Cerebellar nuclear complex (tissue), 1 donor: ENCODE results near the gene DCDC1.

Experiments
- DNase-seq, 2 experiments: peaks; one replicate each; lab custom pipeline; 2025; lab: John Stamatoyannopoulos, UW

The DCDC1 gene

DNA sequence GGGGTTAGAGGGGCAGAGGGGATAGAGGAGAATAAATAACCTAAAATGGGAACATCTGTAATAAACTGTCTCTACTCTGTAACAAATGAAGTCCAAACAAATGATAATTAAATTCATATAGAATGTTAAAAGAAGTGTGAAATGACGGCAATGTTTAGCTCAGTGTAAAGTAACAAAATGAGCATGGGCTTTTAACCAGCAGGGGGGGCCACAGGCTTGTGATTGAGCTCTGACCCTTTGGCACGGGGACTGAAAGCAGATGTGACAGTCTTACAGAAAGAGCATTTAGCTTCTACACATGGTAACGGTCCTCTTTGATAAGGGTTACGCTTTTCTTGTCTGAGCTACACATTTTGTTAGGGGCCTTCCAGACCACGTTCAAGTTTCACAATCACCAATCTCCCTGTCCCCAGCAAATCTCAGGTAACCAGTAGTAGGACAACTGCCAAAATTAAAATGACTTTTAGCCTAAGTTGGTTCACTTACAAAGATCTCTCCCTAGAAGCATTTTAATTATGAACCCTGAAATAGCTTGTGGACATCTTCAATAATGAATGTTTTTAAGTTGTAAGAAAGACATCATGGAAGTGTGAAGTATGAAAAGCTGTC is 262.5 kb downstream of the DCDC1 start:
- peak in 1 of 2 experiments; percentile 5 for DNase-seq

DNA sequence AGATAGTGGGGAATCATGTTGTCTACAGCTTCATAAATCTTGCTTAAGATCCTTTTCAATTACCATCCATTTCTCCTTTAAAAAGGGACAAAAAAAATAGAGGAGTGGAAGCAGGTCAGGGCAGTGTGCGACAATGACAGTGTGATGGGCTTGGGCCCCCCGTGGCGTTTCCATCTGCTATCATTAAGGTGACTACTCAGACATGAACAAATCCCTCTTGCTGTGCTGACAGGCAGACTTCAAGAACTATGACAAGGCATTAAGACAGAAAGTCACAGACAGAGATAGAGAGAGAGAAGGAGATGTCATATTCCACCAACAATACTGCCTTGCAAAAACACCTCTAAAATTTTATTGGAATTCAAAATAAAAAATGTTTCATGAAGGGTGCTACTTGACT is 263.2 kb downstream of the DCDC1 start:
- DNase-seq = peak; percentile 60 to 72

DNA sequence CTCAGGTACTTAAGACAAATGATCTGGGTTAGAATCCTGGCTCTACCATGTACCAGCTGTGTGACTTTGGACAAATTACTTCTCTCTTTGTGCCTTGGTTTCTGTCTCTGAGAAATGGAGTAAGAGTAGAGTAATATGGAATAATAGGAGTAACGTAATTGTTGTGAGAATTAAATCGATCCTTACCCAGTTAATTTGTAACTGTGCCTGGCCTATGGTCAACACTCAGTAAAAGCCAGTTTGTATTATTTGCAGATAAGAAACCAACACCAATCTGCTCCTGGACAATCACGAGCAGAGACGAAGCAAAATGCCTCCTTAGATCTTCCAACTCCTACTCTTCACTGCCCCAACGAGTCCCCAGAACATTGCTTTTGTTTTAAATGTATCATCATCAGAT is 266.7 kb downstream of the DCDC1 start:
- no peak for DNase-seq

DNA sequence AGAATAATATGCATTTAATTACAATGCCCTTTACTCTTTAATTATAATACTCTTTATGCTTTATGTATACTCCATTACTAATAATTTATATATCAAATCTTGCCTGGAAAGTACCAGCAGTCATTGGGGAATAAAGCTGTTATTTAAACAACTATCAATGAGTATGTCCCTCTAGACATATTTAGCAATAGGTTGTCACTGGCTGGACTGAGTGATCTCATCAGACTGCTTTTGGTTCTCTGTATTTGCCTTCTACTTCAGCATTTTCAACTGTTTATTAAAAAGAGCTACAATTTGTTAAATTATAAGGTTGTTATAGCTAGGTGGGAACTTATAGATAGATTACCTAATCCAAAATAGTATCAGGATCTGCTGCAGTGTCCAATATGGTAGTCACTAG is 267.2 kb downstream of the DCDC1 start:
- DNase-seq = no peak

DNA sequence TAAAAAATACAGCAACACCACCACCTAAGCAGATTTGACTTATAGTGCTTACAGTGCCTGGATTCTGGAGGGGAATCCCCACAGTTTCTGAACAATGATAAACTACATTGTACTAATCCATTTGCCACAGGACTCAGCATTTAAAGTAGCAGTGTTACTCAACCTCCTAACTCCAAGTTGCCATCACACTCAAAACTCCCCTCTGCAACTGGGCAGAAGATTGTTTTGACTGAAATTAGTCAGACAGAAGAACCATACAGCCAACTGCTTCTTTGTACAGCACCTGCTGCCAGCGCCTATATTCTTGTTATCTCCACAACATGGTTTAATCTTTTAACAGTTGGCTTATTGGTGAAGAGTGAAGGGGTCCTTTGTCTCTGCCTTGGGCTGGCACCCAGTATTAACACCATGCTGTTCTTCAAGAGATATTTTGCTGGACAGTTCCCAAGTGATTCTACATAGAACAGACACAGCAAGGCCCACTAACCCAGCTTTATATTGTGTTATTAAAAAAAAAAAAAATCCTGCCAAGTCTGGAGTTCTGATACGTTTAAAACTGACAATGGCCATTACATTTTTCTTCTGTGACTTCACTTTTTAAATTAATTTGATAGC is 273.2 kb downstream of the DCDC1 start:
- no peak for DNase-seq

DNA sequence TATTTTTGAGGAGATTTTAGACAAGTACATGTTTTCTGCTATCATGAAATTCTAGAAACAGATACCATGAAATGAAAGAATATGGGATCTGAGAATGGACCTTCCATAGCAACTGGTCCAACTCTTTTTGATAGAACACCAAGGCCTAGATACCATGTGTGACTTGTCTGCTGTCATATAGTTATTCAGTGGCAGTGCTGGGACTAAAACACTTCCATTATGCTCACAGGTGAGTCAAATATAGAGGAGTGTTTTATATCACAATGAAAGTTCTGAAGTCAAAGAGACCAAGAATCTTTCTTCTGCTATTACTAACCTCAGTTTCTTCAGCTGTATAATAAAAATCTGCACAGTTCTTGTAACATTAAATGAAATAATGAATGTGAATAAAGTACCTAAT is 276.9 kb downstream of the DCDC1 start:
- no peak for DNase-seq

DNA sequence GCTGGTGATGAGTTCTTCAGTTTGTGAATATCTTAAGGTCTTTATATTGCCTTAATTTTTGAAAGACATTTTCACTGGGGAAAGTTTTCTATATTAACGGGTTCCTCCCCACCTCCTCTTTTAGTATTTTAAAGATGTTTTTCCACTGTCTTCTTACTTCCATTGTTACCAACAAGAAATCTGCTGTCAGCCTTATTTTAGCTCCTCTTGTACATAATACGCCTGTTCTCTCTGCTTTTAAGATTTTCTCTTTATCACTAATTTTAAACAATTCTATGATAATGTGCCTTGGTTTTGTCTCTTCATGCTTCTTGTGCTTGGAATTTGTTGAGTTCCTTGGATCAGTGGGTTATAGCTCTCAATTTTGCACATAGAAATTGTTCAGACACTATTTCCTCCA is 280.4 kb downstream of the DCDC1 start:
- DNase-seq = no peak

DNA sequence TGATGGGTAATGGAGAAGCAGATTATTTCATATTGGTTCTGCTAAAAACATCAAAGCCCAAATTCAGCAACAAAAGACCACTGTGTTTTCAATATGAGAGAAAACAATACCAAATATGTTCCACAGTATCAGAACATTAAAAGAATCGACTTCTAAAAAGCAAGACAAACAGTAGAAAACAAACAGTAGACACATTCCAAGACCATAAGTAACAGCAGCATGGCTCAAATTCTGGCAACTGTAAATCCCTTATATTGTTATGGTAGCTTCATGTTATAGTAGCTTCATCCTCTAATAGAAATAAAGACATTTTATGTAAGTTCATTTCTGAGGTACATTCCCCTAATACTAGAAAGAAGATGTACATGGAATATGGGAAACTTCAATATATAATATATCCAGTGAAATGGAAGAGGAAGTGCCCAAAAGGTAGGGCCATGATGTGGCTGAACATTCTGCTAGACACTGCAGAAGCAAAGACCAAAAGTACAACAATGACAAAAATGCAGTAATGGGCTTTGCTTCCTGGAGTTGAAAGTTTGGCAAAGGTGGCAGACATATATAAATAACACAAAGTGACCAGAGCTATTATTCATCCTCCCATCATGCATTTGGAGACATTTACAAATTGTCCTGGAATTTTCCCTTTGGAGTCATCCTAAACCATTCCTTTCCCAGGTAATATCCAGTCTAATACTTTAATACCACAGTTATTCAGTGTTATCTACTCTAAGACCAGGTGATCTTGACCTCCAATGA is 299.9 kb downstream of the DCDC1 start:
- no peak for DNase-seq

DNA sequence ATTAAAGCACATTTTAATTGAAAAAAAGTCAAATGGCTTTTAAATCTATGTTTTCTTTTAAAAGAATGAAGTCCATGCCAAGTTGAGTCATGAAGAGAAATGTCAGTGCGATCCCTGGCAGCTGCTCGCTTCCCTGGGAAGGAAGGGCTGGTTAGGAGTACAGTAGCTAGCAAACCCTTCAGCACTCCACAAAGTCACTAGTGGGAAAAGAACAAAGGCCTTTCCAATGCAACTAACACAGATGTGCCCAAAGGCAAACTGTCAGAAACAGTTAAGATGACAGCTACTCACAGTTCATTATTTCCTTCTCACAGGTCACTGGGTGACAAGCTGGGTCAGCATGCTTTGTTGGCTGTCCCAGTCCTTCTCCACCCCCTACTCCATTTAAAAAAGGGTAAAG is 308.7 kb downstream of the DCDC1 start:
- DNase-seq = no peak

DNA sequence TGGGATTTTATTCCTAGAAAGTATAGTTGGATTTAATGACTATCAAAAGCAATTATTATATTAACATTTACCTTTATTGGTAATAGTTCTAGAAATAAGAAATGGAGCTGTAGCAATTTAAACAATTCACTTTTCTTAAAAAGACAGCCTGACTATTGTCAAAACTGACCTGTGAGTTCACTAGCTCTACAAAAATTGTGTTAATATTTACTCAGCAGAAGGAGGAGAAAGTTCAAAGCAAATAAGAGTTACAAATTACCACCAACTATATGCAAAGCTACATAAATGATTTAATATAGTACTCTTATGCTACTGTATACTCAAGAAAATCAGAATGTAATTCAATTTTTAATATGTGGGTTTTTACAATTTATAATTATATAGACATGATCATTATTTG is 310.0 kb downstream of the DCDC1 start:
- DNase-seq = no peak

DNA sequence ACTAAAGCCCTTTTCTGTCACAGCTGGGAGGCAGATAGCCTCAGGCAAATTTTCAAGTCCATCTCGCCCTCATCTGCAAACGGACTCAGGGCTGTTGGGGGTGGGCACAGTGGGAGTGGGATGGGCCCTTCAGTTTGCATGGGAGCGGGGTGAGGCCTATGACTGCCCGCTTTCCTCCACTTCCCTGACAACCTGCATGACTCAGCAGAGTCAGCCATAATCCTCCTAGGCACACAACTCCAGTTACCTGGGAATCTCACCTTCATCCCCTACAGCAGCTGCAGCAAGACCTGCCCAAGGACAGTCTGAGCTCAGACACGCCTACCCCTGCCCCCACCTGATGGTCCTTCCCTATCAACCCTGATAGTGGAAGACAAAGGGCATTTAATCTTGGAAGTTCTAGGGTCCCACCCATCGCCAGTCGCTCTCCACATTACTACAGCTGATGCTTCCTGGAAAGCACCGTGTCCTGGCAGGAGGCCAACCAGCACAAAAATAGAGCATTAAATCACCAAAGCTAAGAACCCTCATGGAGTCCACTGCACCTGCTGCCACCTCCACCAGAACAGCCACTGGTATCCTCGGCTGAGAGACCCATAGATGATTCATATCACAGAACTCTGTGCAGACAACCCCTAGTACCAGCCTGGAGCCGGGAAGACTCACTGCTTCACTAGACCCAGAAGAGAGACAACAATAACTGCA is 319.3 kb downstream of the DCDC1 start:
- DNase-seq = no peak

DNA sequence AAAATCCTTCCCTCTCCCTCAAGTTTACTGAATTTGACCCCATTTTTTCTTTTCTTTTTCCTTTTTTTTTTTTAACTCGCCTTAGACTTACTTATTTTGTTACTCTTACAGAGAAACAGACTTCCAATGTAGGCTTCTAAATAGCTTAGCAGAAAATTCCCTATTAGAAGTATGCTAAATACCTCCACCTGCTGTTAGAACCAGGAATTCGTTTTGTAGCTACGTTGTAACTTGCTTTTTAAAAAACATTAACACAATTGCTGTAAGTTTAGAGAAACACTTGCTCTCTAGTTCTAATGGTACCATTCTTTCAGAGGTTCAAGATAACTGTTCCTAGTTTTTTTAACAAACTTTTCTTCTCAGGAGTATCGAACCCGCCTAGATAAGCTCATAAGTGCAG is 324.2 kb downstream of the DCDC1 start:
- DNase-seq = no peak

DNA sequence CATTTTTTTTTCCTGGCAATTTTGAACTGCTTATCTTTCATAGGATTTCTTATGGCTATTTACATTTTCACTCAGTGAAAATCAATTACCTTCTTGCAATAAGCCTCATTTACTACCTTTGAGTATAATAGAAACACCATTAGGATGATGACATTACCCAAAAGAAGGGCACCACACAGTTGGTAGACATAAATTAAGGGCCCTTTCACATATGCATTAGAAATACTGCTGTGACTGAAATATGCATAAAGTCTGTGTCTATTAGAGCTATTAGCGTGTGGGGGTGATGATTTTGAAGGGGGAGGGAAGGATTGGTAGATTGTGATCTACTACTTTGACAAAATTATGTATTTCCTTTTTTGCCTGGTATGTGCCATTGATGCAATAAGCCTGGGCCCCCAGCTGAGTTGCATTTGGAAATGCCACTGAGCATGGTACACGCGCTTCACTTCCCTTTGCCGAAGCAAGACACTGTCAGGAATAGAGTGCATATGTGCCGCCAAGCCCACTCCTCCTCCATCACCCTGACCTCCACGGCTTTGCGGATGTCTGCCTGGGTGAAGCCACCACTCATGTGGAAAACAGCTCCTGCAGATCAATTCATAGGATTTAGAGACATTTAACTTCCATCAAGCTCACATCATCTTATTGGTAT is 339.3 kb downstream of the DCDC1 start:
- no peak for DNase-seq

DNA sequence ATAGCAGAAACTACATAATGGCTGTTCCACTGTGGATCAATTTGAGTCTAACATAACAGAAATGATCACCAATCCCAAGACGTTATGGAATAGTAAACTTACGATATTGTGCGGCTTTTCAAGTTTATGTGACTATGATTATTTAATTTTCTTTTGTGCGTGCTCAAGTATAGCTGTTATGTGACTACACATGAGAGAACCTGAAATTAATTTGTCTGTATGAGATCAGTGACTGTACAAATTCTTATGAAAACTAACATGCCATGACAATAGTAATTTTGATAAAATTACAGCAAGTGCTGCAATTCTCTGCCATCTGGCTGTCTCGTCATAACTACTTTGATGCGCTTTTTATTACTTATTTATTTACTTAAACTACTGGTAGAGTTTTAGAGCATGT is 343.2 kb downstream of the DCDC1 start:
- no peak for DNase-seq

DNA sequence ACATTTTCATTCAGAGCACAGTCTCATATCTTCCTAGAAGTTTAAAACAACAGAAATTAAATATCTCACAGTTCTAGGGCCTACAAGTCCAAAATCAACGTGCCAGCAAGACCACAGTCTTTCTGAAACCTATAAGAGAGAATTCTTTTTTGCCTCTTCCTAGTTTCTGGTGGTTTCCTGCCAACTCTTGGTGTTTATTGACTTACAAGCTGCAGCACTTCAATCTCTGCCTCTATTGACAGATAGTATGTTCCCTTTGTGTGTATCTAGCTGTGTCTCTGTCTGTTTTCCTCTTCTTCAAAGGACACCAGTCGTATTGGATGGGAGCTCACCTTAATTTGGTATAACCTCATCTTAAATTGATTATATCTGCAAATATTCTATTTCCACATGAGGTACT is 347.5 kb downstream of the DCDC1 start:
- DNase-seq = no peak

DNA sequence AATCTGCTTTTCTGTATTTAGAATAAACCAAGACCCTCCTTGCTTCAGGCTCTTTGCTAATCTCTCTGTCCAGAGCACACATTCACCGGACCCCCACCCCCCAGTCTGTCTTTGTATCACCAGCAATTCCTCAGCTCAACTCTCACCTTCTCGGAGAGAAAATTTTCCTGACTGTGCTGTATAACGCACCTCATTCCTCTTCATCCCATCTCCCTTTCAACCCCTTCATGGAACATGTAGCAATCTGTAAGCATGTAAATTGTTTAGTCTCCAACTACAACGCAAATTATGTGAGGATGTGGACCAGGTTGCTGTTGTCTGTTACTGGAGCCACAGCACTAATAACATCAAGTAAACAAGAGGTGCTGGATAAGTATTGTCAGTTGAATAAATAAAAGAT is 349.8 kb downstream of the DCDC1 start:
- no peak for DNase-seq

DNA sequence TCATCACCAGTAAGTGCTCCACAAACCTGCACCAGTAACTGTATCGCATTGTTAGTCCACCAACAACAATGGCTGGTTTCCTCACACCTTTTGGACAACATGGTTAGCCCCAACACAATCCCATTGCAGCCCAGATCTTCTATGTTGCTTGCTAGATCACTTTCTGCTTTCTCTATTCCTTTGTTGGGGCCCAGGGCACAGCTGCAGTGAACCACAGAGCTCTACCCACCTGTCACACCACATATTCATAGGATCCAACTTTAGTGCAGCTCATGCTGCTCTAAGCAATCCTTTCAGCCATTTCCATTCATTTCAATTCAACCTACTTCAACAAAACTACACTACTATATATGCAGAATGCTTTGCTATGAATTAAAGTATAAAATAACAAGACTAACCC is 364.3 kb downstream of the DCDC1 start:
- no peak for DNase-seq

DNA sequence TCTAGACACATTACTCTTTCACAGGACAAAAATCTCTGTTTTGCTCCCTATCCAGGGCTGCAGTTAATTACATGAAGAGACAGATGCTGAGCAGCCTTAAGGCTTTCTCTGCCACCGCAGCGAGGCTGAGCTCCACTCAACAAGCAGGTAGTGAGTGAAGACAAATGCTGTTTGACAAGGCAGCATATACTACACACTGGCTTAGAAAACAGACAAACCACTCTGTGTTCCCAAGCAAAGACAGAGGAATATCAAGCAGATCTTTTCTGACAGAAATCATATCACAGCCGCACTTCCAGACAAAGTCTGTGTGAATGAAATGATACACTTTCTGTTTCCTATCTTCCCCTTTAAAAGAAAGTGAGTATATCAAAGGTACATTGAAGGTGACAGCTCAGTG is 368.1 kb downstream of the DCDC1 start:
- no peak for DNase-seq

DNA sequence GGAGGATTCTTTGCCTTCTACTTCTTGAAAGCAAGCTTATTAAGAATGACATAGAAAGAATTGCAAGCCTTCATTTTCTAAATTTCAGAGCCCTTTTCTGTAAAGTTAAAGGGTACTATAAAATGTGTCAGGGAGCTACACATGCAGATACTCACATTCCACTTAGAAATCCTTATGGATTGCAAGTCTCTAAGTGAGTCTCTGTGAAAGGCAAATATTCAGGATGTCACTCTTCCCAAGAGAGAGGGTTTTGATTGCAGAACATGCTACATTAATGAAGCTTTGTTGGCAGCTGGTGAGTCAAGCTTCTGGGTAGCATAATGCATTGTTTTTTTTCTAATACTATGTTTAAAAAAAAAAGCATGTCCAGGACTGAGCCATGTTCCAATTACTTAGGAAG is 369.2 kb downstream of the DCDC1 start:
- DNase-seq = no peak

DNA sequence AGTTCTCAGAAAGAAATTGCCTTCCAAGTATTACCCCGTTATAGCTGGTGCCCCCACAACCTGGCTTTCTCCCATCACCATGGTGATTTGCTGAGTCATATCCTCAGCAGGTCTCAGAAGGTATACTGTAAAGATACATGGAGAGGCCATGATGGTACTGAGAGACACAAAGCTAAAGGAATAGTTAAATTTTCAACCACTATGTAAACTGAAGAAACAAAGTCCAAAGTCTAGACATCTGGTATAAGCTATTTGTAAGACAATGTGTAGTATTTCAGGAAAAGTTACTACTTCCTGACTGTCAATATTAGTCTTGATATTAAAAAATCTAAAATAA is 377.1 kb downstream of the DCDC1 start:
- DNase-seq = no peak

DNA sequence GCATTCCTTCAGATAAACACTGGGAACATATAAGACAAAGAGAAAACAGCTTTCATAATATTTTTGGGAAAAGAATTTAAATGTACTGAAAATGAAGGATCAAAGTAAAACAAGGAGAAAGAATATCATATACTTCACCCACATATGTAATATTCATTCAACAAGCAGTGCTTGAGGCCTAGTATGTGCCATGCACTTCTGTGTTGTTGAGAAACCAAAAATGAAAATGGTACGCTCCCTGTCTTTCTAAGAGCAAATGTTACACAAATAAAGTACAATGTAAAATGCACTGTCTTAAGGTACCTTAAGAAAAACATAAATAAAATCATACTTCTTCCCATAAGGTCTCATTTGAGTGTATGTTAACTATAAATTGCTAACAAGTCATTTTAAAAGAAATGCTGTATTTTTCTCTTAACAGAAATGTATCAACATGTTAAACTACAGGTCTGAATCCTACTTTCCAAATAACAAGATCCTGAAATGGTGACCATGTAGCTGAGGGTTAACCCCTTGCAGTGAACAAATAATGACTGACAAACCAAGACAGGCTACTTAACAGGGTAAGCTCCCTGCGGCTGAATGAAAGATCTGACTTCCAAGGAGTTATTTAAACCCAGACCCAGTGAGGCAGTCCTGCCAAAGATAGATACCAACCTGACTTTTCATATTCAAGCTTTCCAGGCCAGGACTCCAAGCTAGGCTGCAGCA is 377.6 kb downstream of the DCDC1 start:
- no peak for DNase-seq

DNA sequence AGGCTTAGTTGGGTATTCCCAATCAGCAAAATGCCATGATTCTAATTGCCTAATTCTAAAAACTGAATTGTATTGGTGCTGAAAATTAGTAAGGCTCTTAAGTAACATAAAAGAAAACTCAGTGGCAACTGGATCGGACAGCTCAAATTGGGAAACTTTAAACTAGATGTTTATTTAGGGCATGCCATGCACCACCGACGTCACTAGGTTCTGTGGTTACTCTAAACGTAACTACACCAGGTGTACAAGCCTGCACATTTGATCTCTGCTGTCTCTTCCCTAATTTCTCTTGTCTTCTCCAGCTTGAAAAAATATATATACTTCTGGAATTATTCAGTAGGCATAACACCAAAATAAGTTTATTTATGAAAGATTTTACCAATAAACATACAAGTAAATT is 378.2 kb downstream of the DCDC1 start:
- DNase-seq = no peak
